Ishikawa (cell line): Measurements from ENCODE around the gene AGT.

Experiments
- CEBPB ChIP-seq: IDR thresholded peaks from 2 replicates; pipeline ENCODE4 v1.6.1; 2012
- CREB1 ChIP-seq: IDR thresholded peaks from 2 replicates; pipeline ENCODE4 v1.6.1; 2012; ENCODE audit warnings: low read depth
- EGR1 ChIP-seq: IDR thresholded peaks from 2 replicates; pipeline ENCODE4 v1.6.1; 2012
- EP300 ChIP-seq: IDR thresholded peaks from 2 replicates; pipeline ENCODE4 v1.6.1; 2012; ENCODE audit warnings: borderline replicate concordance
- FOXM1 ChIP-seq: IDR thresholded peaks from 2 replicates; pipeline ENCODE4 v1.6.1; 2012; ENCODE audit warnings: low read depth, borderline replicate concordance
- MAX ChIP-seq: IDR thresholded peaks from 2 replicates; pipeline ENCODE4 v1.6.1; 2012
- NFIC ChIP-seq: IDR thresholded peaks from 2 replicates; pipeline ENCODE4 v1.6.1; 2012
- RAD21 ChIP-seq: IDR thresholded peaks from 2 replicates; pipeline ENCODE4 v1.6.1; 2012; ENCODE audit warnings: low read depth
- REST ChIP-seq: IDR thresholded peaks from 2 replicates; pipeline ENCODE4 v1.6.1; 2012; ENCODE audit warnings: low read depth, mild to moderate bottlenecking
- TAF1 ChIP-seq: IDR thresholded peaks from 2 replicates; pipeline ENCODE4 v1.6.1; 2012; ENCODE audit warnings: low read depth, mild to moderate bottlenecking
- TCF12 ChIP-seq: IDR thresholded peaks from 2 replicates; pipeline ENCODE4 v1.6.1; 2012; ENCODE audit warnings: low read depth
- TEAD4 ChIP-seq: IDR thresholded peaks from 2 replicates; pipeline ENCODE4 v1.6.1; 2012
- YY1 ChIP-seq: IDR thresholded peaks from 2 replicates; pipeline ENCODE4 v1.6.1; 2012; ENCODE audit warnings: low read depth
- ZBTB7A ChIP-seq: IDR thresholded peaks from 2 replicates; pipeline ENCODE4 v1.6.1; 2012; ENCODE audit warnings: low read depth
- TF ChIP-seq, protein P1 (sequence below): IDR thresholded peaks from 2 replicates; pipeline ENCODE4 v1.6.1; 2012

AGT gene

GRCh38 chr1:230696722-230697437 is 17.0 kb downstream of the AGT start:
- TF ChIP-seq FOXM1 (no peak), TCF12 (no peak), EP300 (no peak), CREB1 (no peak), MAX (no peak), TEAD4 (no peak), EGR1 (no peak), REST (no peak), ZBTB7A (no peak)
- TF ChIP-seq, protein P1, sequence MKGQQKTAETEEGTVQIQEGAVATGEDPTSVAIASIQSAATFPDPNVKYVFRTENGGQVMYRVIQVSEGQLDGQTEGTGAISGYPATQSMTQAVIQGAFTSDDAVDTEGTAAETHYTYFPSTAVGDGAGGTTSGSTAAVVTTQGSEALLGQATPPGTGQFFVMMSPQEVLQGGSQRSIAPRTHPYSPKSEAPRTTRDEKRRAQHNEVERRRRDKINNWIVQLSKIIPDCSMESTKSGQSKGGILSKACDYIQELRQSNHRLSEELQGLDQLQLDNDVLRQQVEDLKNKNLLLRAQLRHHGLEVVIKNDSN: no peak

DNA sequence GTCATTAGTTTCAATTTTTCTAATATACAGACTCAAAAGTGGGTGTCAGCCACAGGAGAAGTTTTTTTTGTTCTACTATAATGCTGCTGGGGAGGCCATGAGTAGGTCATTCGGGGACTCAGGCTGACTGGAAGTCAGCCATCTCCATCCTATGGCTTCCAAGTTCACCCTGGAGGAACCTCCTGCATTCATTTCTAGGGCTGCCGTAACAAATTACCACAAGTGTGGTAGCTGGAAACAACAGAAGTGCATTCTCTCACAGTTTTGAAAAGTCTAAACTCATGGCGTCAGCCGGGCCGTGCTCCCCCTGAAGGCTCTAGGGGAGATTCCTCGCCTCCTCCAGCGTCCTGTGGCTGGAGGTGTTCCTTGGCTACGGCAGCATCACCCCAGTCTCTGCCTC is 17.7 kb downstream of the AGT start:
- TF ChIP-seq TEAD4 (no peak), EP300 (no peak), TCF12 (no peak), TAF1 (no peak), REST (no peak), CEBPB (no peak), EGR1 (no peak), YY1 (no peak), RAD21 (no peak), NFIC (no peak), CREB1 (no peak), ZBTB7A (no peak), MAX (no peak), FOXM1 (no peak)
- TF ChIP-seq, protein P1: no peak

GRCh38 chr1:230694991-230695390 is 18.9 kb downstream of the AGT start:
- TF ChIP-seq NFIC (no peak), REST (no peak), YY1 (no peak), EP300 (no peak), TCF12 (no peak), CREB1 (no peak), TAF1 (no peak), ZBTB7A (no peak)
- TF ChIP-seq, protein P1: no peak

DNA sequence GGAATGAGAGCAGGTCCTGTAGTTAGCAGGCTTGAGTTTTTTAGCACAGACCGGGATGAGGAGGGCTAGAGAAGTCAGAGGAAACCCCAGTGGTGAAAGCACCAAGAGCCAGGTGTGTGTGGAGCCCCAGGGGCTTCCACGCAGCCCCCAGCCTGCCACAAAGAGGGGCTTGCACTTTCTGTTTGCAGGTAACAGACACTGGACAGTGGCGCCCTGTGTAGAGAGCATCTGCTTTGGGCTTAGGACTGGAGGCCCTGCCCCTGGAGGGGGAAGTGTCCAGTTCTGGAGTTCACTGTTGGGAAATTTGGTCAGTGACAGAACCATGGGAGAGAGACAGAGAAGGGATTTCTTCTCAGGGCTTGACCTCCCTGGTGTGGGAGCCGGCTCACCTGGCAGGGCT is 19.5 kb downstream of the AGT start:
- TF ChIP-seq TEAD4 (no peak), TAF1 (no peak), RAD21 (no peak), MAX (no peak), YY1 (no peak), NFIC (no peak), ZBTB7A (no peak), CEBPB (no peak), CREB1 (no peak), REST (no peak), FOXM1 (no peak)
- TF ChIP-seq, protein P1: no peak
